Nephron (organoid): ENCODE results near the gene RFT1.

Experiments
- H3K27ac Mint-ChIP-seq, 3 experiments: 2 replicates each; pipeline ENCODE4 v1.8.0; 2020; ENCODE audit warnings: mixed read lengths in 3 of 3, mild to moderate bottlenecking in 2 of 3, moderate library complexity in 1 of 3
- H3K27me3 Mint-ChIP-seq: 2 replicates; pipeline ENCODE4 v1.8.0; 2021; ENCODE audit warnings: low read depth, mild to moderate bottlenecking, moderate library complexity, mixed read lengths
- H3K36me3 Mint-ChIP-seq: 2 replicates; pipeline ENCODE4 v1.8.0; 2020; ENCODE audit warnings: low read depth, mixed read lengths
- H3K4me1 Mint-ChIP-seq: 2 replicates; pipeline ENCODE4 v1.8.0; 2020; ENCODE audit warnings: mixed read lengths
- H3K4me3 Mint-ChIP-seq, 3 experiments: 2 replicates each; pipeline ENCODE4 v1.8.0; 2020; ENCODE audit warnings: mild to moderate bottlenecking in 3 of 3, mixed read lengths in 3 of 3, moderate library complexity in 2 of 3
- H3K9me3 Mint-ChIP-seq: 2 replicates; pipeline ENCODE4 v1.8.0; 2020; ENCODE audit warnings: mixed read lengths
- TF ChIP-seq, protein P1 (sequence below), 3 experiments: fragments of 200-600 bp; sonication (generic); IDR thresholded peaks; one replicate each; pipeline ENCODE4 v1.5.0; 2021; ENCODE audit warnings: antibody characterized with exemption in 3 of 3; ENCODE audit not compliant: unreplicated experiment in 3 of 3

Gene RFT1

DNA sequence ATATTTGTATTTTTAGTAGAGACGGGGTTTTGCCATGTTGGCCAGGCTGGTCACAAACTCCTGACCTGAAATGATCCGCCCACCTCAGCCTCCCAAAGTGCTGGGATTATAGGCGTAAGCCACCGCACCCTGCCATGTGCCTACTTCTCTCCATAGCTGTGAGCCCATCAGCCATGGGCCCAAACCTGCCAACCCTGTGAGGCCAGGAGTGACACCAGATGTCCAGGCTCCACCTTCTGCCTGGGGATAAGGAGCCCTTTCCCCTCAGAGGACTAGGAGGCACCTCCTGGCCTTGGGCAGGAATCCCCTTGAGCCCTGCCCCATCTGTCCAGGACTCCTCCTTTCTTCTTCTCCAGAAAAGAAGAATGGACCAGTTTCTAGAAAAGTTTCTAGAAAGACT lies 14.2 kb upstream of the RFT1 start:
- Mint-ChIP-seq H3K4me1 (peaks cover 7% of the 10 kb centered on the region), H3K27me3 (peaks cover 5% of the 10 kb centered on the region), H3K9me3 (no peaks in the 10 kb centered on the region), H3K36me3 (no peaks in the 10 kb centered on the region), H3K4me3 (no peak overlapping the region), H3K27ac (no peak overlapping the region)
- TF ChIP-seq, protein P1, sequence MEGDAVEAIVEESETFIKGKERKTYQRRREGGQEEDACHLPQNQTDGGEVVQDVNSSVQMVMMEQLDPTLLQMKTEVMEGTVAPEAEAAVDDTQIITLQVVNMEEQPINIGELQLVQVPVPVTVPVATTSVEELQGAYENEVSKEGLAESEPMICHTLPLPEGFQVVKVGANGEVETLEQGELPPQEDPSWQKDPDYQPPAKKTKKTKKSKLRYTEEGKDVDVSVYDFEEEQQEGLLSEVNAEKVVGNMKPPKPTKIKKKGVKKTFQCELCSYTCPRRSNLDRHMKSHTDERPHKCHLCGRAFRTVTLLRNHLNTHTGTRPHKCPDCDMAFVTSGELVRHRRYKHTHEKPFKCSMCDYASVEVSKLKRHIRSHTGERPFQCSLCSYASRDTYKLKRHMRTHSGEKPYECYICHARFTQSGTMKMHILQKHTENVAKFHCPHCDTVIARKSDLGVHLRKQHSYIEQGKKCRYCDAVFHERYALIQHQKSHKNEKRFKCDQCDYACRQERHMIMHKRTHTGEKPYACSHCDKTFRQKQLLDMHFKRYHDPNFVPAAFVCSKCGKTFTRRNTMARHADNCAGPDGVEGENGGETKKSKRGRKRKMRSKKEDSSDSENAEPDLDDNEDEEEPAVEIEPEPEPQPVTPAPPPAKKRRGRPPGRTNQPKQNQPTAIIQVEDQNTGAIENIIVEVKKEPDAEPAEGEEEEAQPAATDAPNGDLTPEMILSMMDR (IDR thresholded peaks at IDR 0.05; ENCODE audit: unreplicated experiment in 3 of 3) = no peak

DNA sequence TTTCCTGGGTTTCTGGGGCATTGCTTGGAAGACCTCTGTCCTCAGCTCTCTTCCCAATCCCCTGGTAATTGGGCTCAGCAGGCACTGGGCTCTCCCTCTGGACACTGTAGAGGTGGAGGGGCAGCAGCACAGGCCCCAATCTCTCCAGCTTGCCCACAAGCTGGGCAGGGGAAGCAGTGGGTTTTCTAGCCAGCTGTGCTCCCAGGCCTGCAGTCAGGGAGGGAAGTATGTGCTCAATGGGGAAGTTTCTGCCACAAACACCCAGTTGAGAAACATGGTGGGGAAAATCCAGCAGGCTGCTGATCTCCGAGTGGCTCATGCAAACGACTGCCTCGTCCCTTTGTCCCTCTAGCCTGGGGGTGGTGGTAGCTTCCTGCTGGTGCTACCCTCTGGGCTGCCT lies 12.8 kb upstream of the RFT1 start:
- TF ChIP-seq, protein P1 (IDR thresholded peaks at IDR 0.05; ENCODE audit: unreplicated experiment in 3 of 3) = no peak
- no peak overlapping the region for H3K27ac Mint-ChIP-seq
- H3K9me3 Mint-ChIP-seq = no peaks in the 10 kb centered on the region
- peaks cover 7% of the 10 kb centered on the region for H3K4me1 Mint-ChIP-seq
- no peak overlapping the region for H3K4me3 Mint-ChIP-seq
- H3K27me3 Mint-ChIP-seq = peaks cover 5% of the 10 kb centered on the region
- H3K36me3 Mint-ChIP-seq = no peaks in the 10 kb centered on the region

DNA sequence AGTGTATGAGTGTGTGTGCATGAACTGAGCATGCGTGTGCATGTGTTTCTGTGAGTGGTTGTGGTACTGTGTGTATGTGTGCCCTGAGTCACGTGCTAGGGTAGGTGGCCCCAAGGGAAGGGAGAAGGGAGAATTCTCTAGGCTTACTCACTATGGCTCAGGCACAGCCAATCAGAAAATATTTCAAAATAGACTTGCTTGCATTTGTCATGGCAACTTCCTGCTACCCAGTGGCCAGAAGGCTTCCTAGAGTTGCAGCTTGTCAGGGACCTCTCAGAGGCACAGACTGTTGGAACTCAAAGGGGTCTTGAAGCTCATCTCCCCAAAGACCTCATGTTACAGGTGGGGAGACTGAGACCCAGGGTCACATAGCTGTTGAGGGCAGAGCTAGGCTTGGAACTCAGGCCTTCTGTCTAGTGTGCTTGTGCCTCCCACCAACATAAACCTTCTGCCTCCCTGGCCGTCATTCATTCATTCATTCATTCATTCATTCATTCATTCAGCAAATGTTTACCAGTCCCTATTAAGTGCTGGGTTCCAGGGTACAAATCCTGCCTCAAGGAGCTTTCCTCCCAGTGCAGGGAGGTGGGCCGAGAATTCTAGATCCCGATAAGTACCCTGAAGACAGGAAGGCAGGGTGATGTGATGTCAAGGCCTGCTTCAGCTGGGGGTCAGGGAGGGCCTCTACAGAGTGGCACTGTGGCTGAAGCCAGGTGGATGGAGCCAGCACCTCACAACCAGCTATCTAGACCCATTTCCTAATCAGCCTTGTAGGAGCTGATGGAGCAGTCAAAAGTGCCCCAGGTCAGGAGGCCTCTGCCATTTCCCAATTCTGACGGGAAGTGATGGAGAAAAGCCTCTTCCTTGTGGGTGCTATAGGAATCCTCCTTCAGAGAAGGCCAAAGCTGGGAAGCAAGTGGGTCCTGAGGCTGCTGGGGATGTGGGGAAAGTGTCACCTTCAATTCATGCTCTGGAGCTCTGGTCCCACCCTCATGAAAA lies 10.9 kb upstream of the RFT1 start:
- peaks cover 7% of the 10 kb centered on the region for H3K4me1 Mint-ChIP-seq
- H3K4me3 Mint-ChIP-seq = no peak overlapping the region
- H3K9me3 Mint-ChIP-seq = no peaks in the 10 kb centered on the region
- H3K27me3 Mint-ChIP-seq = no peaks in the 10 kb centered on the region
- TF ChIP-seq, protein P1 (IDR thresholded peaks at IDR 0.05; ENCODE audit: unreplicated experiment in 3 of 3) = no peak
- peak overlapping the region in 1 of 3 experiments; percentile 30 for H3K27ac Mint-ChIP-seq
- no peaks in the 10 kb centered on the region for H3K36me3 Mint-ChIP-seq

DNA sequence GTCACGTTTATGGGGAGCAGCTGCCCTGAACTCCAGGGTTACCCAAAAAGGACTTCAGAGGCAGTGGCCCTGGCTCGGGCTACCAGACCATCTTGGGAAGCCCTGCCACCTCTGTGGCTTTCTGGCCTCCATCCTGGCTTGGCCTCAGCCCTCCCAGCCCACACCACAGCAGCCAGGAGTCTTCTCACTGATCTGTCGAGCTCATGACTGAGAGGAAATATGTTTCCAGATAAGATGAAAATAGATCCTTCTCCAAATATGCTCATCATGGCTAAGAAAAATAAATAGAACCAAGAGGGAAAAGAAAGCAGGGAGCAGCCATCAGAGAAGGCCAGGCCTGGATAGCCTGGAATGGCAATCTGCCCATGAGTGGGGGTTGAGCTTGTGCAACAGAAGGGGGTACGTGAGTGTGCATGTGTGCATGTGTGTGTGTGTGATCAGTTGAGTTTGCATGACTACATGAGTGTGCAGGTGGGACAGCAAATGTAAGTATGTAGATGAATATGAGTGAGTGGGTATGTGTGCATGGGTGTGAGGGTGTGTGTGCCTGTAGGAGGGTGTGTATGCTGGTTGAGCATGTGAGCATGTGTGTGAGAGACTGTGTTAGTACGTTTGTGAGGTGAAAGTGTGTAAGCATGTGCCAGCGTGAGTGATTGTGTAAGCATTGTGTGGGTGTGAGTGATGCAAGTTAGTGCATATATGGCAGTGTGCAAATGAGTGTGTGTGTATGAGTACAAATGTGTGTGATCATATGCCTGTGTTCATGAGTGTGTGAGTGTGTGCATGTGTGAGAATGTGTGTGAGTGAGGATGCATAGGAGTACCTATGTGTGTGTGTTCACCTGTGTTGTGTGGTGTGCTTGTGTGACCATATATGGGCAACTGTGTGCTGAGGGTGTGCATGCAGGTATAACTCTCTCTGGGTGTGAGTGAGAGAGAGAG lies 9.9 kb upstream of the RFT1 start:
- Mint-ChIP-seq H3K27ac (peak overlapping the region in 2 of 3 experiments; percentile 30 to 47), H3K9me3 (no peaks in the 10 kb centered on the region), H3K4me3 (no peak overlapping the region), H3K27me3 (no peaks in the 10 kb centered on the region), H3K4me1 (peaks cover 7% of the 10 kb centered on the region), H3K36me3 (no peaks in the 10 kb centered on the region)
- TF ChIP-seq, protein P1 (IDR thresholded peaks at IDR 0.05; ENCODE audit: unreplicated experiment in 3 of 3) = no peak

DNA sequence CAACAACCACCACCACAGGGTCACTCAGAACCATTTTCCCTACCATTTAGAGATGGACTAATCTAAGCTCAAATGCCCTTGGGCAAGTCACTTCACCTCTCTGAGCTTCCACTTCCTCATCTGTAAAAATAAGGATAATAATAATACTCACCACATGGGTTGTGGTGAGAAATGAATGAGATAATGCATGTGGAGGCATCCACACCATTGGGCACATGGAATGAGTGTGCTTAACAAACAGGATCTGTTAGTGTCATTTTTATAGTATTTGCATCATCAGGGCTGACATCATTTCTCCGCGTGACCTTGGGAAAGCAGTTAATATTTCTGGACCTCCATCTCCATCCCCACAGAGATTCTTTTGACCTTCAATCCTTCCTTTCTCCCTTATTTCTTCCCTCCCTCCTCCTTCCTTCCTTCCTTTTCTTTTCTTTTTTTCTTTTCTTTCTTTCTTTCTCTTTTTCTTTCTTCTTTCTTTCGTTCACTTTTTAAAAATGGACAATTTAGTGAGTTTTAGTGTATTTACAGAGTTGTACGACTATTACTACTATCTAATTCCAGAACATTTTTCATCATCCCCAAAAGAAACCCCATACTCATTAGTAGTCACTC lies 7.7 kb upstream of the RFT1 start:
- H3K36me3 Mint-ChIP-seq = no peaks in the 10 kb centered on the region
- H3K27me3 Mint-ChIP-seq = no peaks in the 10 kb centered on the region
- no peak overlapping the region for H3K4me3 Mint-ChIP-seq
- H3K27ac Mint-ChIP-seq = no peak overlapping the region
- H3K4me1 Mint-ChIP-seq = peaks cover 7% of the 10 kb centered on the region
- TF ChIP-seq, protein P1 (IDR thresholded peaks at IDR 0.05; ENCODE audit: unreplicated experiment in 3 of 3) = no peak
- no peaks in the 10 kb centered on the region for H3K9me3 Mint-ChIP-seq
